HG03575 (cell line): ENCODE measurements around the gene RBM34.
A peak's percentile ranks its signal among the peaks of the same experiment; 100 is the strongest.

Experiments used
- ATAC-seq: cut with Tn5 transposase; IDR thresholded peaks from one replicate; pipeline ENCODE4 v1.9.1; 2021; ENCODE audit not compliant: unreplicated experiment, insufficient number of reproducible peaks, low FRiP score; ENCODE audit errors: extremely low read depth

The RBM34 gene

GRCh38 chr1:235157150-235157549, 3.9 kb downstream of the RBM34 start:
- no peak for ATAC-seq

DNA sequence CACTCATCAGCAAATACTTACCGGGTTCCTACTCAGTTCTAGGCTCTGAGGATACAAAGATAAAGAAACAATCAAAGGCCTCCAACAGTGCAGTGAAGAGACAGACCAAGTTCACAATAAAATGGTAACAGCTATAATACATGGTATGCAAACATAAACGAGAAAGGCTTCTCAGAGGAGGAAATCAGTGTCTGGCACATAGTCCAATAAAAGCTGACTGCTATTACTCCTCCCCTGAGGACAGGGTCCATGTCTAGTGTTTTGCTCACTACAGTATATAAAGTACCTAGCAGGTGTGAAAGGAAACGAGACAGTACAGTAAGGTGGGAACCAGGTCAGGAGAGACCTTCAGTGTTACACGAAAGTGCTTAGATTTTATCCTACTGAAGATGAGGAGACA, 4.3 kb downstream of the RBM34 start:
- ATAC-seq: no peak

DNA sequence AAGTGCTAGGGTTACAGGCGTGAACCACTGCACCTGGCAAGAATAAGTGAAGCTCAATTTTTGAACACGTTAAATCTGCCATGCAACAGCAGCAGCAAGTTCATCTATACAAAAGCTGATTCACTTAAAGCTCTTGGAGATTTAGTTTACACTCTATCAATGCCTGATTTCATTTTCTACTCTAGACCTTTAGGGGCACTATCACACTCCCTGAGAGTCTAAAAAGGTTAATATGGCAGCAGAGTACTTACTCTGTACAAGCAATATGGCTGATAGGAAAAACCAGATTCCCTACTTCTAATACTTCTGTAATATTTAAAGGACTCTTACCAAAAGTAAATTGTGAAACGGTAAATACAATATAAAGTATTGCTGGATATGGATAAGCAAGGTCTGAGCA, 4.8 kb downstream of the RBM34 start:
- no peak for ATAC-seq

DNA sequence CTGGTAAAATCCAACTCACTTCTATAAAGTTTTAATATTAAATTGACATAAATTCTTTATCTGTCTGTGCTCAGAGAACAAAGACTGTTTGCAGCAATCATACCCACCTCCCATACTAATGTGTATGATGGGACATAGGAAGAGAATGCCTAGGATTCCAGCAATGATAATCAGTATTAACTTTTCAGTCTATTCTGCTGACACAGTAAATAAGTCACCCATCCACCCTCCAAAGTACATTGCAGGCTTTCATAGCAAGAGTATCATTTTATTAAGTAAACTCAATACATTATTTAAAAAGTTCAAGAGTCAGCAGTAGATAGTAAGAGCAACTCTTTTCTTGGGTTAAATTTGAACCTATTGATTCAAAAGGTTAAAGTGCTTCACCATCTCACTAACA, 8.8 kb downstream of the RBM34 start:
- no peak for ATAC-seq

- no peak for ATAC-seq
Measured at GRCh38 chr1:235151033-235151432, 10.0 kb downstream of the RBM34 start.

GRCh38 chr1:235149824-235150223, 11.2 kb downstream of the RBM34 start:
- ATAC-seq: no peak

DNA sequence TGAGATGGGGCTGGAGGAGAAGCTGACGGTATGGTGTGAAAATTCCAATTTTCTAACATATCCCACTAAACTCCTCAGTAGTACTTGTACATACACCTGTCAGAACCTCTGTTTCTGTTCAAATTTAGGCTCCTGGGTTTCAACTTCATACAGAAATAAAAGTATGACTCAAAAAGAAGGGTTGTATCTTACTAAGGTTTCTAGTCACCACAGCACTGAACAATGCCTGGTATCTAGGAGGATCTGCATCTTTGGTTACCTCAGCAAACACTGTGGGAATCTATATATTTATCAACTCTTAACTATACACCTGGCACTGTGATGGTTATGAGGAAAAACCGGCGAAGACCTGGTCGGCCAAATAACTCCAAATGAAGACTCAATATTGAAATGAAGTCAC, 13.8 kb downstream of the RBM34 start:
- no peak for ATAC-seq

GRCh38 chr1:235145639-235146038, 15.4 kb downstream of the RBM34 start:
- no peak for ATAC-seq

GRCh38 chr1:235142991-235143390, 18.1 kb downstream of the RBM34 start:
- no peak for ATAC-seq

DNA sequence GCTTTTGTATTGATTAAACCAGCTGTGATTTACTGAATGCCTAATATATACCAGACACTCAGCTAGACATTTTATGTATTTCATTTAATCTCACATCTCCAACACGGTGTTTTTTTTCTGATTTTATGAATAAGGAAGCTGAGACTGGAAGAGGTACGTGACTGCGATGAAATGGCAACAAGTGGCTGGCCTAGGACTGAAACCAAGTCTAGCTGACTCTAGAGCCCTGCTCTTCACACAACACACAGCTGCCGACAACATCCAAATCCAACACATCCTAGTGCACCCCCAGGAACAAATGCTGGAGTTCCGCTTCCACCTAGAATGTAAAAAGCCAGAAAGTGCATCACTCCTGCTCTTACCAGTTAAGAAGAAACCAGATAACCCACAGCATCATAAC, 21.7 kb downstream of the RBM34 start:
- ATAC-seq: no peak

GRCh38 chr1:235138821-235139220, 22.2 kb downstream of the RBM34 start:
- no peak for ATAC-seq

- ATAC-seq: no peak
Measured at GRCh38 chr1:235136111-235136510, 24.9 kb downstream of the RBM34 start.

DNA sequence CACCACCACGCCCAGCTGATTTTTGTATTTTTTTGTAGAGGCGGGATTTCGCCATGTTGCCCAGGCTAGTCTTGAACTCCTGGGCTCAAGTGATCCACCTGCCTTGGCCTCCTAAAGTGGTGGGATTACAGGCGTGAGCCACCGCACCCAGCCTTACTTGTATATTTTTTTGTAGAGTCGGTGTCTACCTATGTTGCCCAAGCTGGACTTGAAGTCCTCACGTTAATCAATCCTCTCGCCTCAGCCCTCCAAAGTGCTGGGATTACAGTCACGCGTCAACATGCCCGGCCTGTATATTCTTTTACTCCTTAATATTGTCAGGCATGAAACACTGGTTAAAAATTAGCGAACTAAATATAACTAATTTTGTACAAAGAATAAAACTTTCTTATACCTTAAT, 26.9 kb downstream of the RBM34 start:
- ATAC-seq: no peak

GRCh38 chr1:235133086-235133485, 28.0 kb downstream of the RBM34 start:
- ATAC-seq: no peak

DNA sequence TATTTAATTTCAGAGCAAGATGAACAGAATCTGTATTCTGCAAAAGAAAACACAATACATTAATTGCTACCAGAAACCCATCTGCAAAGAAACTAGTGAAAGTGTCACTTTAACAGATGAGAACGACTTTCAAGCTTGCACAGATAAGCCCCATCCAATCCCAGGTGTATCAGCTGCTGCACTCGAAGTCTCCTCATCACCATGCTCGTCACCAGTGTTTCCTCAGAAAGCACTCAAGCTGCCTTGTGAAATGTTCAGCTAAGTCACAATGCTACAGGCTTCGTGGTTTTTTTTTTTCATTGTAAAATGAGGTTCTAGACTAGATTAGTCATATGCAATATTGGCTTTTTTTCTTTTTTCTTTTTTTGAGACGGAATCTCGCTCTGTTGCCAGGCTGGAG, 29.1 kb downstream of the RBM34 start:
- ATAC-seq: no peak

GRCh38 chr1:235130766-235131270, 30.2 kb downstream of the RBM34 start:
- ATAC-seq: no peak

DNA sequence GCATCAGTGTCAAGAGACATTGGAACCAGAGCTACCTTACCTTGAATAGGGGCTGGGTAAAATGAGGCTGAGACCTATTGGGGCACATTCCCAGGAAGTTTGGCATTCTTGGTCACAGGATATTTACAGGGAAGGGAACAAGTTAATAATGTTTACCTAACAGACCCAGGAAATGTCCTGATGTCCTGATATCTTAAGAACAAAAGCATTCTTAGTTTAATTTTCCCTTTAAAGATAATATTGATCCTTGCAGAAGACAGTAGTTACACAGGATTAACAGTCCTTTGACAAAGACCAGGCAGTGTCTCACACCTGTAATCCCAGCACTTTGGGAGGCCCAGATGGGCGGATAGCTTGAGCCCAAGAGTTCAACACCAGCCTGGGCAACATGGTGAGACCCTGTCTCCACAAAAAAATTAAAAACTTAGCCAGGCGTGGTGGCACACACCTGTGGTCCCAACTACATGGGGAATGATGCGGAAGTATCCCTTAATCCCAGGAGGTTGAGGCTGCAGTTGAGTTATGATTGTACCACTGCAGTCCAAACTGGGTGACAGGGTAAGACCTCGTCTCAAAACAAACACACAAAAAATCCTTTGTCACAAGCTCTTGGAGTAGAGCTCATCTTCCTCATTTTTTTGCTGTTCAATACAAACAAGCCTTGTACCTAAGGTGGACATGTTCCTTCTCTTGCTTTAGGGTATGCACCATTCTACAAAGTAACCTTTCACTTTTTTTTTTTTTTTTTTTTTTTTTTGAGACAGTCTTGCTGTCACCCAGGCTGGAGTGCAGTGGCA, 31.1 kb downstream of the RBM34 start:
- no peak for ATAC-seq

DNA sequence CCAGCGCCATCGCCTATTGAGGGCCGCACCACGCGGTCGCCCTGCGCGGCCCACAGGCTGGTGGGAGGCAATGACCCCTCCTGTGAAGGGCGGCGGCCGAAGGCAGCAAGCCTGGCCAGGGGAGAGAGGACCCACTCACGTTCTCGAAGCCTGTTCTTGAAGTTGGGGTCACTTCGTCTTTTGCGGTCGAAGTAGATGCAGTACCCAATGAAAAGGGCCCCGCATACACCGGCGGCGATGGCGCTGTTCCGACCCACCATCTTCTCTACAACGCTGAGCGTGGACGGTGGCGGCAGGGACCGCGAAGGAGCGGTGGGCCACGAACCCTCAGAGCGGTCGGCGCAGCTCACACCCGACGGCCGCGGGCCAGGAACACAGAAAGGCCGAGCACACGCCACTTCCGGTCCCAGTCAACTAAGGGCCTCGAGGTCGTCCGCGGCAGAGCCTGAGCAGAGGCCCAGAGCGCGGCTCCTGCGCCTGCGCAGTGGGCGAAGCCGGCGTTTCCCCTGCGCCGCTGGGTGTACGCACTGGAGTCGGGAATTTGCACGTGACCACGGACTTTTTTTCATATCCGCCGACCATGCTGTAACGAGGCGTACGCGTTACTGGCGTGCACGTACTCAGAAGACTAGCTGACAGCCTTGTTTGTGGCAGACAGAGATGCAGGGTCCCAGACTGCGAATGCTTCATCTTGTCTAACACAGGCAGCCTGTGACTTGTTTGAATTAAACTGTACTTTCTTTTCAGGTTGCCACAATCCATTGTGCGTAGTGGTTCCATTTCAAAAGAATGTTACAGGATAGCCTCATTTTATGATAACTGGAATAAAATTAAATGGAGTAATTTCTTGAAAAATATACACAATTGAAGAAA, 32.4 kb downstream of the RBM34 start, which contains the start of gene TOMM20:
Gene TOMM20, minus strand, starts transcription at position 382 of the 873 bp plus-strand sequence. Its CDS starts 122 bp downstream, at position 260.
- ATAC-seq: peak; percentile 64

DNA sequence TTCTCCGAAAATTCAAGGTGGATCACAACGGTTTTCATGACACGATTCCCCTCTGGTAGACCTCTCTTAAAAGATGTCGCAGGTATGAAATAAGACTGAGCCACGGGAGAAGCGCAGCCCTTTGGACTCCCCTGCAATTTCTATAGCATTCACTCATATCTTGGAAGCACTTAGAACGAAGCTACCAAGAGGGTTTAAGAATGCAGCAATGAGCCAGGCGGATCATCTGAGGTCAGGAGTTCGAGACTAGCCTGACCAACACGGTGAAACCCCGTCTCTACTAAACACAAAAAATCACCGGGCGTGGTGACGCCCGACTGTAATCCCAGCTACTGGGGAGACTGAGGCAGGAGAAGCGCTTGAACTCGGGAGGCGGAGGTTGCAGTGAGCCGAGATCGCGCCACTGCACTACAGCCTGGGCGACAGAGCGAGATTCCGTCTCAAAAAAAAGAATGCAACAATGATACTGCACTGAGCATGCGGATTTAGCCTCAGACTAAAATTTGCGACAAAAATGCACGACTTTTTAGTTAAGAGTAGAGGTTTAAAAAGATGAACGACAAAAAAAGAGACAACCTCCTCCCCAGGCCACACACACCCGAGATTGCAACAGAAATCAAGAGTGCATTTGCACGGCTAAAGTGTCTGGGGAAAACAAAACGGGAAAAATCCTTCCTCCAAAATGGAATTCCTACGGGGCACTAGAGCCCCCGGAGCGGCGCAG, 33.2 kb downstream of the RBM34 start:
- no peak for ATAC-seq
